Measurements from ENCODE around the gene BMAL1. TPM values are rescaled to one million over a fixed set of nuclear protein-coding genes. Genes with fewer than 3 reads are reported as not detected.
A peak's percentile ranks its signal among the peaks of the same experiment; 100 is the strongest.

The BMAL1 gene
- total RNA-seq, 3 donors from 2014 or later (not counting 1 experiment from before 2014, with no cell fraction given): 142 to 162 (median 145) TPM

GRCh38 chr11:13427440-13427839 lies 149.8 kb downstream of the BMAL1 start:
- Mint-ChIP-seq H3K27me3 (ENCODE audit: low read depth in 2 of 2) (no peaks in the 10 kb centered on the region), H3K4me3 (no peak overlapping the region), H3K4me1 (peaks cover 29 to 60% of the 10 kb centered on the region in 2 donors), H3K27ac (no peak overlapping the region), H3K9me3 (peaks cover 2 to 7% of the 10 kb centered on the region in 2 donors), H3K36me3 (peaks cover 41% of the 10 kb centered on the region)
- ATAC-seq: no peak
- no peak for DNase-seq
- H3K4me1 ChIP-seq (ENCODE audit: control insufficient read depth, insufficient read depth, low read length): no peaks in the 10 kb centered on the region
- H3K4me3 ChIP-seq (ENCODE audit: low read length): no peak overlapping the region
- no peak overlapping the region for H3K27ac ChIP-seq (ENCODE audit: low read length)
- H3K27me3 ChIP-seq (ENCODE audit: control insufficient read depth, insufficient read depth, low read length): no peaks in the 10 kb centered on the region
- TF ChIP-seq CTCF (IDR thresholded peaks at IDR 0.05): no peak
- no peaks in the 10 kb centered on the region for H3K36me3 ChIP-seq (ENCODE audit: control insufficient read depth, insufficient read depth, low read length)
- no peaks in the 10 kb centered on the region for H3K9me3 ChIP-seq (ENCODE audit: control insufficient read depth, insufficient read depth, low read length)
- intact Hi-C loops (cut with micrococcal nuclease): no loop called here

GRCh38 chr11:13429288-13429687 lies 151.7 kb downstream of the BMAL1 start:
- TF ChIP-seq CTCF (IDR thresholded peaks at IDR 0.05): no peak
- H3K27ac Mint-ChIP-seq: no peak overlapping the region
- H3K4me3 Mint-ChIP-seq: no peak overlapping the region
- no peak for DNase-seq
- no peaks in the 10 kb centered on the region for H3K27me3 Mint-ChIP-seq (ENCODE audit: low read depth in 2 of 2)
- ATAC-seq: no peak
- H3K4me1 ChIP-seq (ENCODE audit: control insufficient read depth, insufficient read depth, low read length): no peaks in the 10 kb centered on the region
- peaks cover 32 to 65% of the 10 kb centered on the region in 2 donors for H3K4me1 Mint-ChIP-seq
- H3K36me3 ChIP-seq (ENCODE audit: control insufficient read depth, insufficient read depth, low read length): no peaks in the 10 kb centered on the region
- no peaks in the 10 kb centered on the region for H3K27me3 ChIP-seq (ENCODE audit: control insufficient read depth, insufficient read depth, low read length)
- no peak overlapping the region for H3K27ac ChIP-seq (ENCODE audit: low read length)
- H3K36me3 Mint-ChIP-seq: peaks cover 41% of the 10 kb centered on the region
- H3K9me3 Mint-ChIP-seq: peaks cover 2 to 7% of the 10 kb centered on the region in 2 donors
- WGBS (ENCODE audit: insufficient coverage): 100% methylated on average over 1 of the region's 1 CpG
- intact Hi-C loops (cut with micrococcal nuclease): no loop called here
- no peak overlapping the region for H3K4me3 ChIP-seq (ENCODE audit: low read length)
- H3K9me3 ChIP-seq (ENCODE audit: control insufficient read depth, insufficient read depth, low read length): no peaks in the 10 kb centered on the region

- Histone ChIP-seq H3K27ac (ENCODE audit: low read length) (no peak overlapping the region), H3K36me3 (ENCODE audit: control insufficient read depth, insufficient read depth, low read length) (no peaks in the 10 kb centered on the region), H3K27me3 (ENCODE audit: control insufficient read depth, insufficient read depth, low read length) (no peaks in the 10 kb centered on the region), H3K4me3 (ENCODE audit: low read length) (no peak overlapping the region), H3K4me1 (ENCODE audit: control insufficient read depth, insufficient read depth, low read length) (no peaks in the 10 kb centered on the region), H3K9me3 (ENCODE audit: control insufficient read depth, insufficient read depth, low read length) (no peaks in the 10 kb centered on the region)
- ATAC-seq (no peak), DNase-seq (no peak)
- Mint-ChIP-seq H3K36me3 (peaks cover 41% of the 10 kb centered on the region), H3K27me3 (ENCODE audit: low read depth in 2 of 2) (no peaks in the 10 kb centered on the region), H3K4me3 (no peak overlapping the region), H3K4me1 (peaks cover 32 to 65% of the 10 kb centered on the region in 2 donors), H3K9me3 (peaks cover 2 to 7% of the 10 kb centered on the region in 2 donors), H3K27ac (peak overlapping the region in 1 of 2 donors; percentile 14)
- intact Hi-C loops (cut with micrococcal nuclease): no loop called here
- no peak for TF ChIP-seq CTCF (IDR thresholded peaks at IDR 0.05)
- 89% methylated on average over 2 of the region's 3 CpGs for WGBS (ENCODE audit: insufficient coverage)
Observed at GRCh38 chr11:13429836-13430235, 152.2 kb downstream of the BMAL1 start.

- no peaks in the 10 kb centered on the region for H3K27me3 Mint-ChIP-seq (ENCODE audit: low read depth in 2 of 2)
- Histone ChIP-seq H3K9me3 (ENCODE audit: control insufficient read depth, insufficient read depth, low read length) (no peaks in the 10 kb centered on the region), H3K27me3 (ENCODE audit: control insufficient read depth, insufficient read depth, low read length) (no peaks in the 10 kb centered on the region), H3K27ac (ENCODE audit: low read length) (no peak overlapping the region), H3K36me3 (ENCODE audit: control insufficient read depth, insufficient read depth, low read length) (no peaks in the 10 kb centered on the region), H3K4me3 (ENCODE audit: low read length) (no peak overlapping the region), H3K4me1 (ENCODE audit: control insufficient read depth, insufficient read depth, low read length) (no peaks in the 10 kb centered on the region)
- intact Hi-C loops (cut with micrococcal nuclease): no loop called here
- H3K9me3 Mint-ChIP-seq: no peaks in the 10 kb centered on the region
- peaks cover 20% of the 10 kb centered on the region for H3K36me3 Mint-ChIP-seq
- H3K4me1 Mint-ChIP-seq: peaks cover 51 to 73% of the 10 kb centered on the region in 2 donors
- peak overlapping the region in 1 of 2 donors; percentile 16 for H3K27ac Mint-ChIP-seq
- WGBS (ENCODE audit: insufficient coverage): 100% methylated on average over 1 of the region's 2 CpGs
- DNase-seq: no peak
- no peak for ATAC-seq
- no peak for TF ChIP-seq CTCF (IDR thresholded peaks at IDR 0.05)
- H3K4me3 Mint-ChIP-seq: no peak overlapping the region
Observed at GRCh38 chr11:13433437-13433836, 155.8 kb downstream of the BMAL1 start.

Data from natural killer cell (primary cell).